Panc1 (cell line): ENCODE data around the gene SIM2.

Source experiments
- CTCF ChIP-seq: fragments of 450-650 bp; IDR thresholded peaks from 2 replicates; pipeline ENCODE4 v1.5.1; 2017; ENCODE audit warnings: mild to moderate bottlenecking
- REST ChIP-seq, 2 experiments: IDR thresholded peaks; 2 replicates each; pipeline ENCODE4 v1.6.1; 2011 to 2012; ENCODE audit warnings: low read depth in 2 of 2, control low read depth in 1 of 2, low read length in 1 of 2, mild to moderate bottlenecking in 1 of 2, moderate library complexity in 1 of 2; ENCODE audit not compliant: insufficient read depth in 1 of 2
- SIN3A ChIP-seq: IDR thresholded peaks from 2 replicates; pipeline ENCODE4 v1.6.1; 2012; ENCODE audit warnings: low read depth, mild to moderate bottlenecking, low read length, moderate library complexity, borderline replicate concordance; ENCODE audit not compliant: insufficient read depth

- TF ChIP-seq CTCF: no peak
- no peak for TF ChIP-seq REST (IDR thresholded peaks at IDR 0.05; ENCODE audit: insufficient read depth in 1 of 2, low read depth in 2 of 2, low read length in 1 of 2)
- TF ChIP-seq SIN3A: no peak
Observed at GRCh38 chr21:36733857-36734256, 34.9 kb downstream of the SIM2 start.
